PFSK-1 (cell line): ENCODE measurements around the gene IYD.

Experiments used
- FOXP2 ChIP-seq: optimal IDR thresholded peaks from 2 replicates; pipeline ENCODE3; 2011; ENCODE audit warnings: borderline replicate concordance, control low read depth, inconsistent platforms; ENCODE audit not compliant: insufficient read depth; ENCODE audit errors: extremely low read length, extremely low read depth
- POLR2AphosphoS5 ChIP-seq: IDR thresholded peaks from 2 replicates; pipeline ENCODE4 v1.6.1; 2012; ENCODE audit warnings: low read depth, mild to moderate bottlenecking, control low read depth, low read length, moderate library complexity
- SIN3A ChIP-seq: IDR thresholded peaks from 2 replicates; pipeline ENCODE4 v1.6.1; 2012; ENCODE audit warnings: mild to moderate bottlenecking, low read length, moderate library complexity, borderline replicate concordance; ENCODE audit not compliant: insufficient read depth
- TAF1 ChIP-seq: IDR thresholded peaks from 2 replicates; pipeline ENCODE4 v1.6.1; 2012; ENCODE audit warnings: low read length, control low read depth, borderline replicate concordance; ENCODE audit not compliant: insufficient read depth
- TF ChIP-seq, protein P1 (sequence below), 2 experiments: IDR thresholded peaks; 2 replicates each; pipeline versions ENCODE4 v1.6.1 to v1.8.0; 2011 to 2012; ENCODE audit warnings: low read depth in 2 of 2, low read length in 2 of 2, control low read depth in 1 of 2, inconsistent platforms in 1 of 2, mild to moderate bottlenecking in 1 of 2, moderate library complexity in 1 of 2; ENCODE audit not compliant: insufficient read depth in 1 of 2

GRCh38 chr6:150435360-150435759, 66.5 kb downstream of the IYD start:
- no peak for TF ChIP-seq TAF1
- no peak for TF ChIP-seq POLR2AphosphoS5
- TF ChIP-seq SIN3A: no peak
- TF ChIP-seq, protein P1, sequence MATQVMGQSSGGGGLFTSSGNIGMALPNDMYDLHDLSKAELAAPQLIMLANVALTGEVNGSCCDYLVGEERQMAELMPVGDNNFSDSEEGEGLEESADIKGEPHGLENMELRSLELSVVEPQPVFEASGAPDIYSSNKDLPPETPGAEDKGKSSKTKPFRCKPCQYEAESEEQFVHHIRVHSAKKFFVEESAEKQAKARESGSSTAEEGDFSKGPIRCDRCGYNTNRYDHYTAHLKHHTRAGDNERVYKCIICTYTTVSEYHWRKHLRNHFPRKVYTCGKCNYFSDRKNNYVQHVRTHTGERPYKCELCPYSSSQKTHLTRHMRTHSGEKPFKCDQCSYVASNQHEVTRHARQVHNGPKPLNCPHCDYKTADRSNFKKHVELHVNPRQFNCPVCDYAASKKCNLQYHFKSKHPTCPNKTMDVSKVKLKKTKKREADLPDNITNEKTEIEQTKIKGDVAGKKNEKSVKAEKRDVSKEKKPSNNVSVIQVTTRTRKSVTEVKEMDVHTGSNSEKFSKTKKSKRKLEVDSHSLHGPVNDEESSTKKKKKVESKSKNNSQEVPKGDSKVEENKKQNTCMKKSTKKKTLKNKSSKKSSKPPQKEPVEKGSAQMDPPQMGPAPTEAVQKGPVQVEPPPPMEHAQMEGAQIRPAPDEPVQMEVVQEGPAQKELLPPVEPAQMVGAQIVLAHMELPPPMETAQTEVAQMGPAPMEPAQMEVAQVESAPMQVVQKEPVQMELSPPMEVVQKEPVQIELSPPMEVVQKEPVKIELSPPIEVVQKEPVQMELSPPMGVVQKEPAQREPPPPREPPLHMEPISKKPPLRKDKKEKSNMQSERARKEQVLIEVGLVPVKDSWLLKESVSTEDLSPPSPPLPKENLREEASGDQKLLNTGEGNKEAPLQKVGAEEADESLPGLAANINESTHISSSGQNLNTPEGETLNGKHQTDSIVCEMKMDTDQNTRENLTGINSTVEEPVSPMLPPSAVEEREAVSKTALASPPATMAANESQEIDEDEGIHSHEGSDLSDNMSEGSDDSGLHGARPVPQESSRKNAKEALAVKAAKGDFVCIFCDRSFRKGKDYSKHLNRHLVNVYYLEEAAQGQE (IDR thresholded peaks at IDR 0.05; ENCODE audit: insufficient read depth in 1 of 2, low read depth in 2 of 2, low read length in 2 of 2): no peak
- no peak for TF ChIP-seq FOXP2
